ENCODE data around the gene PICK1.

Gene PICK1

GRCh38 chr22:38097557-38098409 is 40.6 kb downstream of the PICK1 start:
- Mint-ChIP-seq H3K27me3 (peaks cover 27% of the 10 kb centered on the region), H3K4me1 (ENCODE audit: low read depth) (no peaks in the 10 kb centered on the region), H3K9me3 (no peaks in the 10 kb centered on the region), H3K27ac (no peak overlapping the region), H3K36me3 (ENCODE audit: low read depth) (no peaks in the 10 kb centered on the region), H3K4me3 (no peak overlapping the region)
- intact Hi-C loops (cut with micrococcal nuclease) = no loop called here

GRCh38 chr22:38098410-38099249 is 41.4 kb downstream of the PICK1 start:
- H3K4me1 Mint-ChIP-seq (ENCODE audit: low read depth) = no peaks in the 10 kb centered on the region
- H3K36me3 Mint-ChIP-seq (ENCODE audit: low read depth) = no peaks in the 10 kb centered on the region
- H3K9me3 Mint-ChIP-seq = no peaks in the 10 kb centered on the region
- H3K27me3 Mint-ChIP-seq = peaks cover 22% of the 10 kb centered on the region
- no peak overlapping the region for H3K4me3 Mint-ChIP-seq
- no peak overlapping the region for H3K27ac Mint-ChIP-seq
- intact Hi-C loops (cut with micrococcal nuclease) = no loop called here

DNA sequence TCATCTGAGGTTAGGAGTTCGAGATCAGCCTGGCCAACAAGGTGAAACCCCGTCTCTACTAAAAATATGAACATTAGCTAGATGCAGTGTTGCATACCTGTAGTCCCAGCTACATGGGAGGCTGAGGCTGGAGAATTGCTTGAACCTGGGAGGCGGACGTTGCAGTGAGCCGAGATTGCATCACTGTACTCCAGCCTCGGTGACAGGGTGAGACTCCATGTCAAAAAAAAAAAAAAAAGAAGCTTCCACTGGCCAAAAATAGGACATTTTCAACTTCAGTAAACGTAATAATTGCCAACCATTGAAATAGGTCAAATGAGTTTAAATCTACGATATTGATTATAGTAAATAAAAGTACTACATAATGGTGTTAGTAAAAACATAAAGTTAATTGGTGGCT is 46.4 kb downstream of the PICK1 start:
- Mint-ChIP-seq H3K27me3 (peaks cover 36% of the 10 kb centered on the region), H3K4me3 (no peak overlapping the region), H3K36me3 (ENCODE audit: low read depth) (no peaks in the 10 kb centered on the region), H3K27ac (no peak overlapping the region), H3K4me1 (ENCODE audit: low read depth) (no peaks in the 10 kb centered on the region), H3K9me3 (no peaks in the 10 kb centered on the region)
- intact Hi-C loops (cut with micrococcal nuclease) = loop anchor here (2.0 to 10.0 kb wide), 3 partner anchors 51 to 251 kb away; no protein-coding TSS in a partner anchor

- H3K27ac Mint-ChIP-seq = no peak overlapping the region
- no peak overlapping the region for H3K4me3 Mint-ChIP-seq
- H3K4me1 Mint-ChIP-seq (ENCODE audit: low read depth) = no peaks in the 10 kb centered on the region
- H3K36me3 Mint-ChIP-seq (ENCODE audit: low read depth) = no peaks in the 10 kb centered on the region
- no peaks in the 10 kb centered on the region for H3K9me3 Mint-ChIP-seq
- H3K27me3 Mint-ChIP-seq = peaks cover 33% of the 10 kb centered on the region
- intact Hi-C loops (cut with micrococcal nuclease) = loop anchor here (2.0 to 10.0 kb wide), 3 partner anchors 51 to 251 kb away; no protein-coding TSS in a partner anchor
Observed at GRCh38 chr22:38104084-38104483, 46.9 kb downstream of the PICK1 start.

- H3K4me1 Mint-ChIP-seq (ENCODE audit: low read depth) = no peaks in the 10 kb centered on the region
- no peak overlapping the region for H3K27ac Mint-ChIP-seq
- no peak overlapping the region for H3K4me3 Mint-ChIP-seq
- H3K36me3 Mint-ChIP-seq (ENCODE audit: low read depth) = no peaks in the 10 kb centered on the region
- intact Hi-C loops (cut with micrococcal nuclease) = loop anchor here (10.0 kb wide), 1 partner anchor 248 kb away; no protein-coding TSS in a partner anchor
- H3K9me3 Mint-ChIP-seq = no peaks in the 10 kb centered on the region
- H3K27me3 Mint-ChIP-seq = peaks cover 46% of the 10 kb centered on the region
Observed at GRCh38 chr22:38106814-38107578, 49.8 kb downstream of the PICK1 start.

- H3K27me3 Mint-ChIP-seq = peaks cover 49% of the 10 kb centered on the region
- no peaks in the 10 kb centered on the region for H3K9me3 Mint-ChIP-seq
- intact Hi-C loops (cut with micrococcal nuclease) = loop anchor here (10.0 kb wide), 1 partner anchor 247 kb away; no protein-coding TSS in a partner anchor
- no peaks in the 10 kb centered on the region for H3K4me1 Mint-ChIP-seq (ENCODE audit: low read depth)
- no peaks in the 10 kb centered on the region for H3K36me3 Mint-ChIP-seq (ENCODE audit: low read depth)
- no peak overlapping the region for H3K27ac Mint-ChIP-seq
- no peak overlapping the region for H3K4me3 Mint-ChIP-seq
Observed at GRCh38 chr22:38107692-38108515, 50.7 kb downstream of the PICK1 start.

- no peak overlapping the region for H3K27ac Mint-ChIP-seq
- intact Hi-C loops (cut with micrococcal nuclease) = loop anchor here (10.0 kb wide), 1 partner anchor 246 kb away; no protein-coding TSS in a partner anchor
- no peaks in the 10 kb centered on the region for H3K9me3 Mint-ChIP-seq
- H3K36me3 Mint-ChIP-seq (ENCODE audit: low read depth) = no peaks in the 10 kb centered on the region
- peaks cover 57% of the 10 kb centered on the region for H3K27me3 Mint-ChIP-seq
- no peaks in the 10 kb centered on the region for H3K4me1 Mint-ChIP-seq (ENCODE audit: low read depth)
- H3K4me3 Mint-ChIP-seq = no peak overlapping the region
Observed at GRCh38 chr22:38108561-38109319, 51.5 kb downstream of the PICK1 start.

DNA sequence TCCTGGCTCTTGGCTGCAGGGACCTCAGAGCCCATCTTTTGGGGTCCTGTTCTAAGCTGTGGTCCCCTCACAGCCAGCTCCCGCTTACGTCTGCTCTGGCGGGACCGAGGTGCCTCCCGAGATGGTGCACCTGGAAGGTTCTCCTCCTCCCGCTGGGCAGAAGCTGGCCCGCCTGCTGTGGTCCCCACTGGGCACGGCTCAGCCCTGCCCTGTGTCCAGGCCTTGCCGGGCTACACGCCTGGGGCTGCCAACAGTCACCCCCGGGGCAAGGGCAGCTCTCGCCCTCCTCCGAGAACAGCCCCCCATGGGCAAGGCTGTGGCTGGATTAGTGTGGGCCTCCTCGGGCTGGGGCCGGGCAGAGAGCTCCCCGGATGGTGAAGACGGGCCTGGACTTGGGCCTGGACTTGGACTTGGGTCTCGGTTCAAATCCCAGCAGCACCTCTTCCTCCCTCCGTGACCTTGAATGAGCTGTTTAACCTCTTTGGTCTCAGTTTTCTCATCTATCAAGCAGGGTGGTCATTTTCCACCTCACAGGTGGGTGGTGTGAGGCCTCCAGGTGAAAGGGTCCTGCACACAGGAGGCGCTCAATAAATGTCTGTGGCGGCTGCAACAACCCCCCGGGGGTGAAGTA is 52.3 kb downstream of the PICK1 start:
- H3K9me3 Mint-ChIP-seq = no peaks in the 10 kb centered on the region
- H3K27ac Mint-ChIP-seq = no peak overlapping the region
- no peaks in the 10 kb centered on the region for H3K36me3 Mint-ChIP-seq (ENCODE audit: low read depth)
- intact Hi-C loops (cut with micrococcal nuclease) = loop anchor here (10.0 kb wide), 1 partner anchor 245 kb away; no protein-coding TSS in a partner anchor
- H3K4me1 Mint-ChIP-seq (ENCODE audit: low read depth) = no peaks in the 10 kb centered on the region
- H3K4me3 Mint-ChIP-seq = no peak overlapping the region
- peaks cover 59% of the 10 kb centered on the region for H3K27me3 Mint-ChIP-seq

- Mint-ChIP-seq H3K36me3 (ENCODE audit: low read depth) (no peaks in the 10 kb centered on the region), H3K27ac (no peak within 1 kb of the TSS), H3K9me3 (no peaks in the 10 kb centered on the region), H3K4me1 (ENCODE audit: low read depth) (peaks cover 4% of the 10 kb centered on the region), H3K4me3 (no peak within 1 kb of the TSS), H3K27me3 (peaks cover 58% of the 10 kb centered on the region)
- intact Hi-C loops (cut with micrococcal nuclease) = no loop called here
Observed at GRCh38 chr22:38110008-38110862, 53.0 kb downstream of the PICK1 start, which contains the start of gene BAIAP2L2. BAIAP2L2 (minus strand) TSS chr22:38110684; CDS start chr22:38110525, 159 bp downstream.

DNA sequence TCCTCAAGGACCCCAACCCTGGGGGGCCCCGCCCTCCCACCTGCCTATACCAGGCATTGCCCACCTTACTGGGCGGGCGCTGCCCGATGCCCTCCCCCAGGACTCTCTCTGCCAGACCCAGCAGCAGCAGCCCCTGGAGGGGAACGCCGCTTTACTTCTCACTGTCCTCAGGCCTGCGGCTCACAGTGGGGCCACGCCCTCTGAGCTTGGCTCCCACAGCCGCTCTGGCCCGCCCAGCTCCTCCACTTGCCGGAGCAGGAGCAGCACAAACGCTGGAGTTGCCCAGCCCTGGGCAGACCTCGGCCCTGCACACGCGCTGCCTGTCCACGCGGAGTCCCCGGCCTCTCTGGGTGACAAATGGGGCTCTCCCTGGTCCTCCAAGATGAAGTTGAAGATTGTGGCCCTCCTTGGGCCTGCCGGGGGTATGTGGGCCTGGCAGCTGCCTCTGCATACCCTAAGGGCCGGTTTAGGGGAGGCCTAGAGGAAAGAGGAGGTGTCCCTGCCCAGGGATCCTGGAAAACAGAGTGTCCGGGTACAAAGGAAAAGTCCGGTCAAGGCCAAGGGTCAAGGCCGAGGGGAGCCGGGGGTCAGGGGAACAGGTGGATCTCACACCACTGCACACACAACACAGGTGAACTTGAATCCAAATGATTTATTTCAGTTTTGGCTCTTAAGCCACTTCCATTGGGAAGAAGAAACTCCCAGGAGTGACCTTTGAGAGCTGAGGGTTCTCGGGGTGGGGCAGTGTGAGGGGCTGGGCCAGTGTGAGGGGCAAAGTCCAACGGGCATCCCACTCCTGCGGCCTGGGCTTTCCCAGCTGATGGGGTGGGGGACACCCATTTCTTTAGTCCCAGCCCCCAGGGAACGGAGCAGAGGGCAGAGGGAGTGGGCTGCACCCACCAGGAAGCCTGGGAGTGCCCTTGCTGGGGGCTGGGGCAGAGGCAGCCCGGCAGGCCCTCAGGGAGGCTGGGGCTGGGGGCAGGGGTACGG is 54.0 kb downstream of the PICK1 start:
- Mint-ChIP-seq H3K27me3 (peaks cover 61% of the 10 kb centered on the region), H3K4me1 (ENCODE audit: low read depth) (peaks cover 4% of the 10 kb centered on the region), H3K9me3 (no peaks in the 10 kb centered on the region), H3K27ac (no peak overlapping the region), H3K4me3 (no peak overlapping the region), H3K36me3 (ENCODE audit: low read depth) (no peaks in the 10 kb centered on the region)
- intact Hi-C loops (cut with micrococcal nuclease) = no loop called here

Measured in dendritic cell treated with granulocyte-macrophage colony-stimulating factor and Interleukin-4, amounts not matched to agents 40 ng/mL and 50 ng/mL, for 4 days (primary cell).